ENCODE measurements around the gene PHGDH. TPM values are rescaled to one million over a fixed set of nuclear protein-coding genes. Genes with fewer than 3 reads are reported as not detected.

Gene PHGDH
- total and polyA plus RNA-seq, 9 of the 15 experiments (the other 6 are each of a cell fraction or from before 2014, with no cell fraction given) = 6.7 to 84.2 (median 36.2) TPM

GRCh38 chr1:119743776-119744597 is 32.3 kb downstream of the PHGDH start (continued):
- TF ChIP-seq FIP1L1 (IDR thresholded peaks at IDR 0.05; ENCODE audit: low read depth, low read length, poor library complexity, severe bottlenecking) (no peak), ID3 (CRISPR knock-in tag; IDR thresholded peaks at IDR 0.05) (no peak), ID3 (tag; IDR thresholded peaks at IDR 0.05) (no peak), CEBPG (CRISPR knock-in tag; IDR thresholded peaks at IDR 0.05) (no peak), CEBPG (tag; conservative IDR thresholded peaks at IDR 0.05 in 1 of 2, IDR thresholded peaks at IDR 0.05 in 1 of 2) (no peak), HBP1 (CRISPR knock-in tag; IDR thresholded peaks at IDR 0.05) (no peak), E2F8 (IDR thresholded peaks at IDR 0.05; ENCODE audit: low read depth, partially characterized antibody) (peak; percentile 63), BCOR (IDR thresholded peaks at IDR 0.05) (no peak), AFF4 (CRISPR knock-in tag; IDR thresholded peaks at IDR 0.05) (no peak), MITF (IDR thresholded peaks at IDR 0.05) (no peak), GTF3C2 (IDR thresholded peaks at IDR 0.05; ENCODE audit: borderline replicate concordance, extremely low read depth, insufficient read length) (no peak), BRCA1 (IDR thresholded peaks at IDR 0.05) (no peak), BRCA1 (CRISPR knock-in tag; IDR thresholded peaks at IDR 0.05) (no peak)

All from K562 (cell line).